CD14-positive monocyte (primary cell): ENCODE measurements around the gene CD6. TPM values are rescaled to one million over a fixed set of nuclear protein-coding genes. Genes with fewer than 3 reads are reported as not detected.

Experiments
- DNase-seq, 3 donors: peaks; one replicate each; pipeline ENCODE4 v3.0.0-alpha.2; 2011 to 2022
- H2AFZ ChIP-seq: 2 replicates; pipeline ENCODE4 v1.6.0; 2012; ENCODE audit warnings: mild to moderate bottlenecking, low read depth, low read length, inconsistent platforms; ENCODE audit not compliant: insufficient read depth, poor library complexity, severe bottlenecking
- H3K27ac ChIP-seq, 2 donors: 1 replicate in 1 of 2; 2 replicates in 1 of 2; pipeline ENCODE4 v1.5.1; 2012 to 2013; ENCODE audit warnings: low read length in 2 of 2, control low read depth in 1 of 2, inconsistent platforms in 1 of 2, low read depth in 1 of 2, mild to moderate bottlenecking in 1 of 2
- H3K27me3 ChIP-seq, 2 donors: one replicate each; pipeline versions ENCODE4 v1.6.0 to v1.6.1; 2011 to 2013; ENCODE audit warnings: low read length in 2 of 2; ENCODE audit not compliant: control insufficient read depth in 2 of 2, insufficient read depth in 2 of 2
- H3K36me3 ChIP-seq, 2 donors: replicated peaks in 1 of 2; 1 replicate in 1 of 2; 2 replicates in 1 of 2; pipeline versions ENCODE4 v1.5.1 to v1.6.1; 2012 to 2013; ENCODE audit warnings: low read length in 2 of 2, control low read depth in 1 of 2, inconsistent platforms in 1 of 2, mild to moderate bottlenecking in 1 of 2; ENCODE audit not compliant: insufficient read depth in 2 of 2, control insufficient read depth in 1 of 2
- H3K4me1 ChIP-seq, 2 donors: 1 replicate in 1 of 2; 2 replicates in 1 of 2; pipeline versions ENCODE4 v1.5.1 to v1.6.1; 2012 to 2013; ENCODE audit warnings: low read length in 2 of 2, control low read depth in 1 of 2, inconsistent platforms in 1 of 2, mild to moderate bottlenecking in 1 of 2, moderate library complexity in 1 of 2; ENCODE audit not compliant: insufficient read depth in 2 of 2, control insufficient read depth in 1 of 2
- H3K4me2 ChIP-seq: replicated peaks from 2 replicates; pipeline ENCODE3; 2012; ENCODE audit warnings: low read length, moderate library complexity, mild to moderate bottlenecking; ENCODE audit not compliant: poor library complexity, severe bottlenecking; ENCODE audit errors: extremely low read depth
- H3K4me3 ChIP-seq, 3 experiments: fragments of 200-600 bp in 1 of 3; sonication (generic) in 1 of 3; replicated peaks in 1 of 3; 1 replicate in 2 of 3; 2 replicates in 1 of 3; pipeline ENCODE4 v1.5.1; 2011 to 2013; ENCODE audit warnings: low read length in 3 of 3, mild to moderate bottlenecking in 3 of 3, control low read depth in 2 of 3, low read depth in 2 of 3, inconsistent platforms in 1 of 3, moderate library complexity in 1 of 3
- H3K79me2 ChIP-seq: 2 replicates; pipeline ENCODE4 v1.6.0; 2012; ENCODE audit warnings: mild to moderate bottlenecking, control low read depth, inconsistent platforms, low read length, moderate library complexity; ENCODE audit not compliant: insufficient read depth
- H3K9ac ChIP-seq: 2 replicates; pipeline ENCODE4 v1.6.0; 2017; ENCODE audit warnings: low read length, mild to moderate bottlenecking; ENCODE audit not compliant: insufficient read depth, poor library complexity, severe bottlenecking
- H3K9me3 ChIP-seq, 2 donors: replicated peaks in 1 of 2; 1 replicate in 1 of 2; 2 replicates in 1 of 2; pipeline versions ENCODE4 v1.5.1 to v1.6.1; 2012 to 2013; ENCODE audit warnings: low read length in 2 of 2, control low read depth in 1 of 2; ENCODE audit not compliant: control insufficient read depth in 1 of 2, insufficient read depth in 1 of 2
- H4K20me1 ChIP-seq: 2 replicates; pipeline ENCODE4 v1.6.0; 2012; ENCODE audit warnings: mild to moderate bottlenecking, low read length, control low read depth, moderate library complexity; ENCODE audit not compliant: insufficient read depth
- H3K27ac Mint-ChIP-seq, 7 donors: one replicate each; pipeline ENCODE4 v1.8.0; 2020; ENCODE audit warnings: mild to moderate bottlenecking in 7 of 7, mixed read lengths in 7 of 7, moderate library complexity in 6 of 7, inconsistent platforms in 2 of 7
- H3K27me3 Mint-ChIP-seq, 3 donors: one replicate each; pipeline ENCODE4 v1.8.0; 2021 to 2022; ENCODE audit warnings: low read depth in 3 of 3, mild to moderate bottlenecking in 3 of 3, mixed read lengths in 3 of 3, moderate library complexity in 3 of 3, inconsistent platforms in 1 of 3
- H3K36me3 Mint-ChIP-seq, 2 donors: one replicate each; pipeline ENCODE4 v1.8.0; 2020; ENCODE audit warnings: mixed read lengths in 2 of 2, inconsistent platforms in 1 of 2, mild to moderate bottlenecking in 1 of 2
- H3K4me1 Mint-ChIP-seq: one replicate; pipeline ENCODE4 v1.8.0; 2020; ENCODE audit warnings: mild to moderate bottlenecking, mixed read lengths
- H3K4me3 Mint-ChIP-seq, 2 donors: one replicate each; pipeline ENCODE4 v1.8.0; 2020; ENCODE audit warnings: mild to moderate bottlenecking in 2 of 2, mixed read lengths in 2 of 2, moderate library complexity in 1 of 2
- H3K9me3 Mint-ChIP-seq, 7 donors: one replicate each; pipeline ENCODE4 v1.8.0; 2020 to 2022; ENCODE audit warnings: mixed read lengths in 7 of 7, mild to moderate bottlenecking in 6 of 7, moderate library complexity in 6 of 7, inconsistent platforms in 2 of 7
- CTCF ChIP-seq: fragments of 200-600 bp; IDR thresholded peaks from one replicate; pipeline ENCODE4 v1.8.0; 2022; ENCODE audit warnings: antibody characterized with exemption, mild to moderate bottlenecking
- WGBS: methylation state at CpG from one replicate; pipeline ENCODE4 v1.1.5; 2013; ENCODE audit warnings: missing lambda C conversion rate; ENCODE audit not compliant: insufficient coverage; 5-methylcytosine and 5-hydroxymethylcytosine counted together
- intact Hi-C, 2 donors: fragments of 100-400 bp; cut with micrococcal nuclease; formaldehyde crosslinking; loops; one replicate each; pipeline versions ENCODE4 v1.15.0 to v1.15.1; 2023
- polyA plus RNA-seq, 3 donors: library from polyadenylated mRNA; depleted of rRNA in 1 of 3; unstranded in 2 of 3; stranded (reverse) in 1 of 3; fragments of 300-500 nt in 2 of 3; fragments of >200 nt in 1 of 3; fragmentation: Illumina TruSeq in 2 of 3; gene quantifications; 1 replicate in 2 of 3; 2 replicates in 1 of 3; pipeline ENCODE4 v1.2.3, GENCODE V29; 2012 to 2021

The CD6 gene
- polyA plus RNA-seq, 3 donors, result 0.09 to 0.39 (median 0.39) TPM

- H3K36me3 Mint-ChIP-seq, result no peaks in the 10 kb centered on the region
- Histone ChIP-seq H3K27me3 (peaks cover 6 to 19% of the 10 kb centered on the region in 2 donors), H3K4me1 (peaks cover 0 to 10% of the 10 kb centered on the region in 2 donors), H3K4me2 (no peak overlapping the region), H3K36me3 (no peaks in the 10 kb centered on the region), H3K27ac (no peak overlapping the region), H3K9me3 (peaks cover 7 to 8% of the 10 kb centered on the region in 2 donors), H4K20me1 (no peaks in the 10 kb centered on the region), H3K79me2 (no peaks in the 10 kb centered on the region), H3K9ac (no peak overlapping the region), H2AFZ (no peak overlapping the region), H3K4me3 (no peak overlapping the region)
- no peak overlapping the region for H3K27ac Mint-ChIP-seq
- H3K4me1 Mint-ChIP-seq, result peaks cover 29% of the 10 kb centered on the region
- no peak for DNase-seq
- no peak overlapping the region for H3K4me3 Mint-ChIP-seq
- WGBS, result no CpG with 5 or more reads among the region's 1 CpG
- H3K9me3 Mint-ChIP-seq, result peaks cover 0 to 16% (median 10%) of the 10 kb centered on the region in 7 donors
- peaks cover 29 to 51% (median 39%) of the 10 kb centered on the region in 3 donors for H3K27me3 Mint-ChIP-seq
- intact Hi-C loops, result no loop called here
- no peak for TF ChIP-seq CTCF
These were observed 3.3 kb upstream of the CD6 start for GRCh38 chr11:60968223-60968622.

DNA sequence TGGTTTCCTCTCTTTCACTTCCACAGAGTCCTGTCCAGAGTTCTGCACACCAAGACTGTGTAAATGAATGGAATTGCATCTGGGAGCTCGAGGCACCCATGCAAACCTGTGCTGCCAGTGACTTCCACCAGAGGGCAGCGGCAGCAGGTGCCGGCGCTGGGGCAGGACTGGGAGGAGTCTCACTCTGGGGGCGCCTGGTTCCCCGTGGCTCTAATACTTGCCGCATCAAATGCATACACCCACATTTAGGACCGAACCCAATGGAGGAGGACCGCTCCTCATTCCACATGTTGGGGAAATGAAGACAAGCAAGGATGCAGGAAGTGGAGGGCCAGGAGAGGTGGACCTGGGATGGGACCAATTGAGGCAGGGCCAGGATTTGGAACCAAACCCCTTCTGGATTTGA lies 1.1 kb upstream of the CD6 start:
- no peaks in the 10 kb centered on the region for H4K20me1 ChIP-seq
- H3K4me3 ChIP-seq, result no peak overlapping the region
- Mint-ChIP-seq H3K4me3 (no peak overlapping the region), H3K27ac (peak overlapping the region in 1 of 7 donors; percentile 32), H3K36me3 (no peaks in the 10 kb centered on the region), H3K27me3 (peaks cover 27 to 47% (median 31%) of the 10 kb centered on the region in 3 donors), H3K4me1 (peaks cover 29% of the 10 kb centered on the region), H3K9me3 (peaks cover 0 to 16% (median 10%) of the 10 kb centered on the region in 7 donors)
- 0% methylated on average over 2 of the region's 9 CpGs for WGBS
- intact Hi-C loops, result loop anchor here in 1 of 2 donors (1.0 kb wide), 1 partner anchor 159 kb away; no protein-coding TSS in a partner anchor
- H3K4me2 ChIP-seq, result no peak overlapping the region
- H3K27ac ChIP-seq, result no peak overlapping the region
- no peak overlapping the region for H3K9ac ChIP-seq
- H3K79me2 ChIP-seq, result no peaks in the 10 kb centered on the region
- no peaks in the 10 kb centered on the region for H3K36me3 ChIP-seq
- H3K4me1 ChIP-seq, result peaks cover 0 to 10% of the 10 kb centered on the region in 2 donors
- TF ChIP-seq CTCF, result peak; percentile 96
- H2AFZ ChIP-seq, result no peak overlapping the region
- H3K9me3 ChIP-seq, result peaks cover 7 to 8% of the 10 kb centered on the region in 2 donors
- H3K27me3 ChIP-seq, result peaks cover 3 to 19% of the 10 kb centered on the region in 2 donors
- peak; percentile 53 to 65 (median 60) for DNase-seq
